Tibial nerve (tissue), 4 donors: ENCODE data around the gene MAPK8IP3. TPM values are rescaled to one million over a fixed set of nuclear protein-coding genes. Genes with fewer than 3 reads are reported as not detected.

Experiments used
- DNase-seq, 2 donors: peaks; one replicate each; pipeline ENCODE4 v3.0.0-alpha.2; 2019; ENCODE audit warnings: low spot score in 2 of 2
- H3K27ac ChIP-seq, 4 donors: fragments of 200-600 bp; sonication (generic) in 3 of 4; one replicate each; pipeline ENCODE4 v1.5.1; 2017 to 2019; ENCODE audit warnings: mild to moderate bottlenecking in 1 of 4
- H3K27me3 ChIP-seq, 2 donors: fragments of 200-600 bp; sonication (generic) in 1 of 2; one replicate each; pipeline versions ENCODE4 v1.5.1 to v1.6.0; 2017 to 2019
- H3K36me3 ChIP-seq, 3 donors: fragments of 200-600 bp; sonication (generic); one replicate each; pipeline ENCODE4 v1.5.1; 2018 to 2019
- H3K4me1 ChIP-seq, 4 donors: fragments of 200-600 bp; sonication (generic) in 3 of 4; one replicate each; pipeline ENCODE4 v1.5.1; 2017 to 2019
- H3K4me3 ChIP-seq, 4 donors: fragments of 200-600 bp; sonication (generic) in 3 of 4; one replicate each; pipeline ENCODE4 v1.5.1; 2017 to 2019; ENCODE audit warnings: mild to moderate bottlenecking in 1 of 4, moderate library complexity in 1 of 4
- H3K9me3 ChIP-seq, 4 donors: fragments of 200-600 bp; sonication (generic) in 3 of 4; one replicate each; pipeline ENCODE4 v1.5.1; 2017 to 2019
- EP300 ChIP-seq, 2 donors: sonication (generic); formaldehyde crosslinking; IDR thresholded peaks; one replicate each; pipeline ENCODE4 v1.6.1; 2017; ENCODE audit warnings: antibody characterized with exemption in 2 of 2, mild to moderate bottlenecking in 1 of 2
- POLR2A ChIP-seq, 2 donors: fragments of 450-650 bp; IDR thresholded peaks; one replicate each; pipeline ENCODE4 v1.6.1; 2017; ENCODE audit warnings: antibody characterized with exemption in 2 of 2, mild to moderate bottlenecking in 2 of 2, moderate library complexity in 2 of 2
- WGBS, 2 donors: methylation state at CpG; one replicate each; pipeline ENCODE4 v1.1.5; 2018; 5-methylcytosine and 5-hydroxymethylcytosine counted together
- total RNA-seq, 4 donors: library from RNA; depleted of rRNA; stranded (reverse); fragments of >200 nt; gene quantifications; one replicate each; pipeline ENCODE4 v1.1.0, GENCODE V29; 2016
- TF ChIP-seq, protein P1 (sequence below), 5 experiments: fragments of 200-600 bp in 3 of 5; fragments of 450-650 bp in 2 of 5; sonication (generic) in 3 of 5; IDR thresholded peaks; one replicate each; pipeline ENCODE4 v1.5.1; 2016 to 2019; ENCODE audit warnings: antibody characterized with exemption in 5 of 5, mild to moderate bottlenecking in 3 of 5, moderate library complexity in 2 of 5

Gene MAPK8IP3
- total RNA-seq, 4 donors from 2014 or later = 92.6 to 188 (median 99.5) TPM

DNA sequence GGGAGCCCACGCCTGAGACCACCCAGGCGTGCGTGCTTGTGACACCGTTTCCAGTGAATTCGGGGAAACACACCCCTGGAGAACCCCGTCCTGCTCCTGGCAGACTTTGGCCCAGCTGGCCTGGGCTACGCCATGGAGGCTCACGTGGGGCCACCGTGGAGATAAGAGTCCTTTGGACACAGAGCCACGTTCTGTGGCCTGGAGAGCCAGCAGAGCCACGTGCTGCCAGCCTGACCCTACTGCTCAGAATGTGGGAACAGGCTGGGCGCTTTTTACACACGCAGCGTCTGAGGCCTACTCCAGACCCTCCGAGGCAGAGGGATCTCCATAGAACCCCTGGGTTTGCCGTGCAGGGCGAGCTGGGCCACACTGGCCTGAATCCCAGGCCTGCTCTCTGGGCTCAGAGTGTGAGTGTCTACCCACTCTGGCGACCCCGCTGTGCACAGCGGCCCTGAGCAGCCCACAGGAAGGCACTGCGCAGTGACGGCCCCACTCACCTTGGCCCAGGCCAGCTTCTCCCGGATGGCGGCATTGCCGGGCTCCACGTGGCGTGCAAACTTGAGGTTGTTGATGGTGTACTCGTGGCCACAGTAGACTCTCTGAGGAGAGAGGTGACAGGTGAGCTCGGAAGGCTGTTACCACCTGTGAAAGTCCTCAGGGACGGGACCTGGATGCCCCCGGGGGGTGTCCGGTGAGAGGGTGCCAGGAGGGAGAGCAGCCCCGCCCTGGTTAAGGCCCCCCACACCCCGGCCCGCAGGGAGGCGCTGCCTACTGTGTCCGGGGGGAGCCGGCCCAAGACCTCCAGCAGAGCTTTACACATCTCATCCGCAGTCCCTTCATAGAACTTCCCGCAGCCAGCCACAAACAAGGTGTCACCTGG is 110.6 kb downstream of the MAPK8IP3 start:
- Histone ChIP-seq H3K9me3 (no peaks in the 10 kb centered on the region), H3K27me3 (no peaks in the 10 kb centered on the region), H3K4me3 (no peak overlapping the region), H3K4me1 (peaks cover 0 to 15% (median 2%) of the 10 kb centered on the region in 4 donors), H3K36me3 (peaks cover 0 to 89% (median 13%) of the 10 kb centered on the region in 3 donors), H3K27ac (no peak overlapping the region)
- no peak for DNase-seq
- TF ChIP-seq POLR2A (IDR thresholded peaks at IDR 0.05) = no peak
- TF ChIP-seq, protein P1, sequence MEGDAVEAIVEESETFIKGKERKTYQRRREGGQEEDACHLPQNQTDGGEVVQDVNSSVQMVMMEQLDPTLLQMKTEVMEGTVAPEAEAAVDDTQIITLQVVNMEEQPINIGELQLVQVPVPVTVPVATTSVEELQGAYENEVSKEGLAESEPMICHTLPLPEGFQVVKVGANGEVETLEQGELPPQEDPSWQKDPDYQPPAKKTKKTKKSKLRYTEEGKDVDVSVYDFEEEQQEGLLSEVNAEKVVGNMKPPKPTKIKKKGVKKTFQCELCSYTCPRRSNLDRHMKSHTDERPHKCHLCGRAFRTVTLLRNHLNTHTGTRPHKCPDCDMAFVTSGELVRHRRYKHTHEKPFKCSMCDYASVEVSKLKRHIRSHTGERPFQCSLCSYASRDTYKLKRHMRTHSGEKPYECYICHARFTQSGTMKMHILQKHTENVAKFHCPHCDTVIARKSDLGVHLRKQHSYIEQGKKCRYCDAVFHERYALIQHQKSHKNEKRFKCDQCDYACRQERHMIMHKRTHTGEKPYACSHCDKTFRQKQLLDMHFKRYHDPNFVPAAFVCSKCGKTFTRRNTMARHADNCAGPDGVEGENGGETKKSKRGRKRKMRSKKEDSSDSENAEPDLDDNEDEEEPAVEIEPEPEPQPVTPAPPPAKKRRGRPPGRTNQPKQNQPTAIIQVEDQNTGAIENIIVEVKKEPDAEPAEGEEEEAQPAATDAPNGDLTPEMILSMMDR (IDR thresholded peaks at IDR 0.05) = no peak
- no peak for TF ChIP-seq EP300 (IDR thresholded peaks at IDR 0.05)
- 89 to 90% methylated on average over 30 to 40 of the region's 40 CpGs for WGBS, 2 donors

DNA sequence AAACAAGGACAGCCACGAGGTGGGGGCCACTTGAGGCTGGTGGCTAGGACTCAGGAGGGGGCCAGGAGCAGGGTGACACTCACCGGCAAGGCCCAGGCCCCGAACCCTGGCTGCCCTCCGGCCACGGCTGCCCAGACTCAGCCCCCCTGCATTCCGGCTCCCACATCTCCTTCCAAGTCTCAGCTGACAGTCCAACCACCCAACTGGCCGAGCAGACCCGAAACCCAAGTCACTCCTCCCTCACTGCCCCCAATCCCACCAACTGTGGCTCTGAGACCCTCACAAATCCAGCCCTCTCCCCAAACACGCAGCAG is 111.2 kb downstream of the MAPK8IP3 start:
- Histone ChIP-seq H3K27ac (no peak overlapping the region), H3K4me3 (no peak overlapping the region), H3K36me3 (peaks cover 0 to 95% (median 16%) of the 10 kb centered on the region in 3 donors), H3K9me3 (no peaks in the 10 kb centered on the region), H3K27me3 (no peaks in the 10 kb centered on the region), H3K4me1 (peaks cover 0 to 15% (median 2%) of the 10 kb centered on the region in 4 donors)
- WGBS, 2 donors = 93 to 95% methylated on average over 9 of the region's 9 CpGs
- DNase-seq = no peak
- TF ChIP-seq POLR2A (IDR thresholded peaks at IDR 0.05) (no peak), EP300 (IDR thresholded peaks at IDR 0.05) (no peak)
- TF ChIP-seq, protein P1 (IDR thresholded peaks at IDR 0.05) = no peak

DNA sequence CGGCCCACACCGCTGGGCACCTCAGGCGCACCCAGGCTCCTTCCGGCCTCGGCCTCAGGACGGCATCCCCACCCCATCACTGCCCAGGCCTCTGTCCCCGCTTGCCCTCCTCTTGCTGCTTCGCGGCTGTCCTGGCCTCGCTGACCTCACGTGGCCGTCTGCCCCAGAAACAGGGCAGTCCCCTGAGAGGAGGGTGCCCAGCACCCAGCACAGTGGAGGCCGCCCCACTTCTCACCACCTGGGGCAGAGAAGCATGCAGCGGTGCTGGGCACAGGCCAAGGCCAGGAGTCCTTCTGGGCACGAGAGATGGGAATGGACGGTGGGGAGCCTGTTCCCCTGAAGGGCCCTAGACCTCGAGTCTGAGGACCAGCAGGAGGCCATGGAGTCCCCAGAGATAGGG is 111.7 kb downstream of the MAPK8IP3 start:
- H3K9me3 ChIP-seq = no peaks in the 10 kb centered on the region
- TF ChIP-seq, protein P1 (IDR thresholded peaks at IDR 0.05) = no peak
- TF ChIP-seq POLR2A (IDR thresholded peaks at IDR 0.05) = no peak
- no peak overlapping the region for H3K4me3 ChIP-seq
- no peak for DNase-seq
- H3K27me3 ChIP-seq = no peaks in the 10 kb centered on the region
- peaks cover 0 to 12% (median 2%) of the 10 kb centered on the region in 4 donors for H3K4me1 ChIP-seq
- no peak overlapping the region for H3K27ac ChIP-seq
- peaks cover 0 to 99% (median 21%) of the 10 kb centered on the region in 3 donors for H3K36me3 ChIP-seq
- 90 to 91% methylated on average over 17 of the region's 17 CpGs for WGBS, 2 donors

DNA sequence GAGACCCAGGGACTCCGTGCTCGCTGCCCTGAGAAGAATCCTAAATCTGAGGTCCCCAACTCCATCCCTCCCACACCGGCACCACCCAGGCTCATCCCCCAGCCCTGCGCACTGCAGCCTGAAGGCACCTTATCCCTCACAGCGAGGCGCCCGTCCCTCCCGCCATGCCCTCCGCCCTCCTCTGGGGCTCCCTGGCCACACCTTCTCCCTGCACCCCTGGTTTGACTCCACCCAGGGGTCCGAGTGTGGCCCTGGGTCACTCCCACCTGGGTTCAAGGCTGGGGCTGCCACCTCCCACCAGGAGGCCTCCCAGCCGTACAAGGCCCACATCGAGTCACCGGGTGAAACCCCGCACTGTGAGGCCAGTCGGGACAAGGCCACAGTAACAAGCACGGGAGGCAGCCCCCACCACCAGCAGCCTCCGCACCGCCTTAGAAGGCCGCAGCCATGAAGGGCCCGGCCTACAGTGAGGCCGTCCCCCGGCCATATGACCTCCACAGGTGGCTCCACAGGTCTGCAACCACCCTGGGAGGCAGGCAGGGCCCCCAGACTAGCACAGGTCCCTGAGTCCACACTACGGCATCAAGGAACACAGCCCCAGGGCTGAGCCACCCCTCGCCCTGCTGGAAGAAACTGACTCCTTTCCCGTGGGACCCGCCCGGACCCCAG is 112.3 kb downstream of the MAPK8IP3 start:
- WGBS, 2 donors = 93 to 95% methylated on average over 19 to 24 of the region's 27 CpGs
- H3K4me3 ChIP-seq = no peak overlapping the region
- peaks cover 0 to 95% (median 23%) of the 10 kb centered on the region in 3 donors for H3K36me3 ChIP-seq
- H3K27me3 ChIP-seq = no peaks in the 10 kb centered on the region
- no peak overlapping the region for H3K27ac ChIP-seq
- TF ChIP-seq, protein P1 (IDR thresholded peaks at IDR 0.05) = no peak
- no peak for TF ChIP-seq EP300 (IDR thresholded peaks at IDR 0.05)
- no peak for TF ChIP-seq POLR2A (IDR thresholded peaks at IDR 0.05)
- no peaks in the 10 kb centered on the region for H3K9me3 ChIP-seq
- no peak for DNase-seq
- H3K4me1 ChIP-seq = peaks cover 0 to 11% (median 2%) of the 10 kb centered on the region in 4 donors
